Hepatocyte (in vitro differentiated cells): ENCODE measurements around the gene AOPEP.

Source experiments
- CTCF ChIP-seq: fragments of 200-600 bp; sonication (generic); IDR thresholded peaks from 2 replicates; pipeline ENCODE4 v1.5.1; 2016; ENCODE audit warnings: antibody characterized with exemption, mild to moderate bottlenecking; ENCODE audit not compliant: poor library complexity
- EZH2 ChIP-seq: fragments of 200-600 bp; sonication (generic); IDR thresholded peaks from 2 replicates; pipeline ENCODE4 v1.6.1; 2016; ENCODE audit warnings: antibody characterized with exemption, mild to moderate bottlenecking, borderline replicate concordance

- TF ChIP-seq EZH2 (no peak), CTCF (no peak)
These were observed 15.4 kb downstream of the AOPEP start for GRCh38 chr9:94741866-94742265.
